ENCODE measurements around the gene CACNG8. TPM values are rescaled to one million over a fixed set of nuclear protein-coding genes. Genes with fewer than 3 reads are reported as not detected.
A peak's percentile ranks its signal among the peaks of the same experiment; 100 is the strongest.

CACNG8 gene
- total RNA-seq, 2 donors from 2014 or later, result not detected

GRCh38 chr19:53988981-53989380, 26.2 kb downstream of the CACNG8 start:
- peaks cover 0 to 3% of the 10 kb centered on the region in 2 donors for H3K4me1 ChIP-seq (ENCODE audit: control insufficient read depth in 1 of 2, low read depth in 2 of 2)
- TF ChIP-seq, protein P1, sequence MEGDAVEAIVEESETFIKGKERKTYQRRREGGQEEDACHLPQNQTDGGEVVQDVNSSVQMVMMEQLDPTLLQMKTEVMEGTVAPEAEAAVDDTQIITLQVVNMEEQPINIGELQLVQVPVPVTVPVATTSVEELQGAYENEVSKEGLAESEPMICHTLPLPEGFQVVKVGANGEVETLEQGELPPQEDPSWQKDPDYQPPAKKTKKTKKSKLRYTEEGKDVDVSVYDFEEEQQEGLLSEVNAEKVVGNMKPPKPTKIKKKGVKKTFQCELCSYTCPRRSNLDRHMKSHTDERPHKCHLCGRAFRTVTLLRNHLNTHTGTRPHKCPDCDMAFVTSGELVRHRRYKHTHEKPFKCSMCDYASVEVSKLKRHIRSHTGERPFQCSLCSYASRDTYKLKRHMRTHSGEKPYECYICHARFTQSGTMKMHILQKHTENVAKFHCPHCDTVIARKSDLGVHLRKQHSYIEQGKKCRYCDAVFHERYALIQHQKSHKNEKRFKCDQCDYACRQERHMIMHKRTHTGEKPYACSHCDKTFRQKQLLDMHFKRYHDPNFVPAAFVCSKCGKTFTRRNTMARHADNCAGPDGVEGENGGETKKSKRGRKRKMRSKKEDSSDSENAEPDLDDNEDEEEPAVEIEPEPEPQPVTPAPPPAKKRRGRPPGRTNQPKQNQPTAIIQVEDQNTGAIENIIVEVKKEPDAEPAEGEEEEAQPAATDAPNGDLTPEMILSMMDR (IDR thresholded peaks at IDR 0.05), result no peak
- no peak for ATAC-seq (ENCODE audit: insufficient number of reproducible peaks, low FRiP score, low read depth)
- no peaks in the 10 kb centered on the region for H3K27me3 ChIP-seq (replicated peaks; ENCODE audit: insufficient read depth)
- no peak for DNase-seq (ENCODE audit: low spot score)
- H3K9me3 ChIP-seq, result no peaks in the 10 kb centered on the region
- no peak overlapping the region for H3K4me3 ChIP-seq
- H3K36me3 ChIP-seq, result no peaks in the 10 kb centered on the region
- H3K27ac ChIP-seq, result no peak overlapping the region

DNA sequence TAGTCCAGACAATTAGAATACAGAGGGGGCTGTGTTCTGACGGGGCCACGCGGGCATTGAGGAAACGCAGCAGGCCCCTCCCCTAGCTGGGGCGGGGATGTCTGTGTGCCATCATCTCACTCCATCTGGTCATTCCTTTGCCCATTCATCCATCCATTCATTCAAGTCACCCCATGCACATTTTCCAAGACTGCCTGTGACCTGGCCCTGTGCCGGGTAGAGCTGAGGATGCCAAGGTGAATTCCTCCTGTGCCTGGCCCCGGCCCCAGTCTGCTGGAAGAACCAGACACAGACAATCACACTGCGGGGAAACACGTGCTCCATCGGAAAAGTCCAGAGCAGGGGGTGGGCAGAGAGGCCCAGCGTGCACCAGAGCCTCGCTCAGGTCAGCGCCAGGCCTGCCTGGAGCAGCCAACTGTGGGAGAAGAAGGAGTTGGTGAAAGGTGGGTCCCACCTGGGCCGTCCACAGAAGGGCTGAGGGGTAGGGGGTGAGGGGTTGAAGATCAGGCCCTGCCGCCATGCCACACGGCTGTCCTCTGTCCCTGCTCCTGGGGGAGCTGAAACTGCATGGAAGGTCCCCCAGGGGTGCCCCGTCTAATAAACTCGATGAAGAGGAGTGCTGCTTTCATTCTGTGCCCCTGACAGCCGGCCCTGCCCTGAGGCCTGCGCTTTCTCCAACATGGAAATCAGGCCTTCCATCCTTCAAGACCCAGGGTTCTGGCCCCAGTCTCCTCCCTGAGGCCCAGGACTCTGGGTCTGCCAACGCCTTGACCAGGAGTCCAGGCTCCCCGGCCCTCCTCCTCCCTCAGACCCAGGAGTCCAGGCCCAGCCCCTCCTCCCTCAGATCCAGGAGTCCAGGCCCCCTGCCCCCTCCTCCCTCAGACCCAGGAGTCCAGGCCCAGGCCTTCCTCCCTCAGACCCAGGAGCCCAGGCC, 27.1 kb downstream of the CACNG8 start:
- no peaks in the 10 kb centered on the region for H3K36me3 ChIP-seq
- no peaks in the 10 kb centered on the region for H3K27me3 ChIP-seq (replicated peaks; ENCODE audit: insufficient read depth)
- no peak overlapping the region for H3K4me3 ChIP-seq
- no peak for DNase-seq (ENCODE audit: low spot score)
- no peak overlapping the region for H3K27ac ChIP-seq
- TF ChIP-seq, protein P1 (IDR thresholded peaks at IDR 0.05), result no peak
- no peak for ATAC-seq (ENCODE audit: insufficient number of reproducible peaks, low FRiP score, low read depth)
- peaks cover 0 to 3% of the 10 kb centered on the region in 2 donors for H3K4me1 ChIP-seq (ENCODE audit: control insufficient read depth in 1 of 2, low read depth in 2 of 2)
- H3K9me3 ChIP-seq, result no peaks in the 10 kb centered on the region

- H3K4me1 ChIP-seq (ENCODE audit: control insufficient read depth in 1 of 2, low read depth in 2 of 2), result peaks cover 0 to 3% of the 10 kb centered on the region in 2 donors
Measured at GRCh38 chr19:53991224-53992113, 28.7 kb downstream of the CACNG8 start, which contains the start of gene CACNG6. Gene CACNG6, plus strand, starts transcription at chr19:53991637. Its CDS starts 1,241 bp downstream, at chr19:53992878.

DNA sequence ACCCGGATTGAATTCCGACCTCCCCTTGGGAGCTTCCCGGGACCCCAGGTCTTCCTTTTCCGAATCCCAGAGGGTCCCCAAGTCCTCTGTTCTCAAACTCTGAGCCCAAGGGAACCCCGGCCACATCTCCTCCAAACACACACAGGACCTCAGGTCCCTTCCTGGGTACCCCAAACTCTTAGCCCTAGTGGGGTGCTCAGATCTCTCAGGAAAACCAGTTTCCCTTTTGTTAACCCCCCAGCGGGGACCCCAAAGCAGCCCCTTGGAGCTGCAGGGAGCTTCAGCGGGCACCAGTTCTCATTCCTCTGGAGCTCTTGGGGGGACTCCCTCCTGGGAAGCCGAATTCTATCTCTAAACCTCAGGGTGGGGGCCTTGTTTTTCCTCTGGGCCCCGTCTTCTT, 29.5 kb downstream of the CACNG8 start:
- TF ChIP-seq, protein P1 (IDR thresholded peaks at IDR 0.05), result no peak
- ATAC-seq (ENCODE audit: insufficient number of reproducible peaks, low FRiP score, low read depth) (no peak), DNase-seq (ENCODE audit: low spot score) (no peak)
- Histone ChIP-seq H3K4me1 (ENCODE audit: control insufficient read depth in 1 of 2, low read depth in 2 of 2) (peaks cover 0 to 3% of the 10 kb centered on the region in 2 donors), H3K9me3 (no peaks in the 10 kb centered on the region), H3K4me3 (no peak overlapping the region), H3K27ac (no peak overlapping the region), H3K27me3 (replicated peaks; ENCODE audit: insufficient read depth) (no peaks in the 10 kb centered on the region), H3K36me3 (no peaks in the 10 kb centered on the region)

More at GRCh38 chr19:53991224-53992113, 28.7 kb downstream of the CACNG8 start, which contains the start of gene CACNG6:
- DNase-seq (ENCODE audit: low spot score) (no peak), ATAC-seq (ENCODE audit: insufficient number of reproducible peaks, low FRiP score, low read depth) (no peak)
- H3K27me3 ChIP-seq (replicated peaks; ENCODE audit: insufficient read depth), result no peaks in the 10 kb centered on the region
- H3K9me3 ChIP-seq, result no peaks in the 10 kb centered on the region
- no peak within 1 kb of the TSS for H3K27ac ChIP-seq
- no peaks in the 10 kb centered on the region for H3K36me3 ChIP-seq
- TF ChIP-seq, protein P1 (IDR thresholded peaks at IDR 0.05), result no peak
- H3K4me3 ChIP-seq, result peak within 1 kb of the TSS; percentile 60

DNA sequence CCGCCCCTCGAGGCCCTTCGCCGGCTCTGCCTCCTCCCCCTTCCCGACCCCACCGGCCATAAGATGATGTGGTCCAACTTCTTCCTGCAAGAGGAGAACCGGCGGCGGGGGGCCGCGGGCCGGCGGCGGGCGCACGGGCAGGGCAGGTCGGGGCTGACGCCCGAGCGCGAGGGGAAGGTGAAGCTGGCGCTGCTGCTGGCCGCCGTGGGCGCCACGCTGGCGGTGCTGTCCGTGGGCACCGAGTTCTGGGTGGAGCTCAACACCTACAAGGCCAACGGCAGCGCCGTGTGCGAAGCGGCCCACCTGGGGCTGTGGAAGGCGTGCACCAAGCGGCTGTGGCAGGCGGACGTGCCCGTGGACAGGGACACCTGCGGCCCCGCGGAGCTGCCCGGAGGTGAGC, 30.1 kb downstream of the CACNG8 start:
- TF ChIP-seq, protein P1 (IDR thresholded peaks at IDR 0.05), result no peak
- no peaks in the 10 kb centered on the region for H3K36me3 ChIP-seq
- H3K27me3 ChIP-seq (replicated peaks; ENCODE audit: insufficient read depth), result no peaks in the 10 kb centered on the region
- ATAC-seq (ENCODE audit: insufficient number of reproducible peaks, low FRiP score, low read depth), result no peak
- H3K27ac ChIP-seq, result no peak overlapping the region
- H3K9me3 ChIP-seq, result no peaks in the 10 kb centered on the region
- H3K4me1 ChIP-seq (ENCODE audit: control insufficient read depth in 1 of 2, low read depth in 2 of 2), result peaks cover 0 to 3% of the 10 kb centered on the region in 2 donors
- no peak for DNase-seq (ENCODE audit: low spot score)
- no peak overlapping the region for H3K4me3 ChIP-seq

All from thoracic aorta (tissue), 2 donors.